Progenitor cell of endocrine pancreas (in vitro differentiated cells): ENCODE measurements around the gene ECI1. TPM values are rescaled to one million over a fixed set of nuclear protein-coding genes. Genes with fewer than 3 reads are reported as not detected.

Experiments
- DNase-seq: peaks from one replicate; pipeline ENCODE4 v3.0.0; 2021; ENCODE audit warnings: low spot score; ENCODE audit not compliant: unreplicated experiment
- H3K27ac Mint-ChIP-seq: 2 replicates; pipeline ENCODE4 v1.8.0; 2021; ENCODE audit warnings: mild to moderate bottlenecking, moderate library complexity, mixed read lengths
- H3K27me3 Mint-ChIP-seq: 2 replicates; pipeline ENCODE4 v1.8.0; 2021; ENCODE audit warnings: mixed read lengths
- H3K36me3 Mint-ChIP-seq: 2 replicates; pipeline ENCODE4 v1.8.0; 2022; ENCODE audit warnings: mixed read lengths; ENCODE audit not compliant: insufficient read depth
- H3K4me1 Mint-ChIP-seq: 2 replicates; pipeline ENCODE4 v1.8.0; 2021; ENCODE audit warnings: low read depth, mixed read lengths
- H3K4me3 Mint-ChIP-seq: 2 replicates; pipeline ENCODE4 v1.8.0; 2021; ENCODE audit warnings: low read depth, mild to moderate bottlenecking, moderate library complexity, mixed read lengths
- H3K9me3 Mint-ChIP-seq: 2 replicates; pipeline ENCODE4 v1.8.0; 2021; ENCODE audit warnings: low read depth, mixed read lengths
- CTCF ChIP-seq: fragments of 200-600 bp; sonication (generic); IDR thresholded peaks from one replicate; pipeline ENCODE4 v1.5.0; 2021; ENCODE audit warnings: antibody characterized with exemption, mild to moderate bottlenecking; ENCODE audit not compliant: unreplicated experiment
- total RNA-seq: library from RNA; stranded (reverse); gene quantifications from 2 replicates; pipeline ENCODE4 v1.2.1, GENCODE V29; 2021

Gene ECI1
- total RNA-seq, 1 donor from 2014 or later: 72.6 TPM

GRCh38 chr16:2287916-2288547 is 36.6 kb upstream of the ECI1 start:
- TF ChIP-seq CTCF: no peak
- Mint-ChIP-seq H3K36me3 (no peaks in the 10 kb centered on the region), H3K4me1 (no peaks in the 10 kb centered on the region), H3K9me3 (no peaks in the 10 kb centered on the region), H3K4me3 (no peak overlapping the region), H3K27ac (no peak overlapping the region), H3K27me3 (peaks cover 4% of the 10 kb centered on the region)
- DNase-seq: no peak

- H3K4me1 Mint-ChIP-seq: no peaks in the 10 kb centered on the region
- H3K27me3 Mint-ChIP-seq: peaks cover 4% of the 10 kb centered on the region
- no peak overlapping the region for H3K27ac Mint-ChIP-seq
- no peak for DNase-seq
- no peak overlapping the region for H3K4me3 Mint-ChIP-seq
- no peaks in the 10 kb centered on the region for H3K9me3 Mint-ChIP-seq
- no peaks in the 10 kb centered on the region for H3K36me3 Mint-ChIP-seq
- TF ChIP-seq CTCF: no peak
Observed at GRCh38 chr16:2286550-2286949, 35.2 kb upstream of the ECI1 start.

GRCh38 chr16:2285731-2286191 is 34.4 kb upstream of the ECI1 start:
- Mint-ChIP-seq H3K36me3 (no peaks in the 10 kb centered on the region), H3K27me3 (peaks cover 4% of the 10 kb centered on the region), H3K4me3 (no peak overlapping the region), H3K4me1 (no peaks in the 10 kb centered on the region), H3K9me3 (no peaks in the 10 kb centered on the region), H3K27ac (no peak overlapping the region)
- no peak for DNase-seq
- TF ChIP-seq CTCF: no peak

GRCh38 chr16:2284797-2285576 is 33.6 kb upstream of the ECI1 start:
- Mint-ChIP-seq H3K27ac (no peak overlapping the region), H3K36me3 (no peaks in the 10 kb centered on the region), H3K9me3 (no peaks in the 10 kb centered on the region), H3K4me3 (no peak overlapping the region), H3K27me3 (peaks cover 6% of the 10 kb centered on the region), H3K4me1 (no peaks in the 10 kb centered on the region)
- TF ChIP-seq CTCF: no peak
- DNase-seq: no peak

- Mint-ChIP-seq H3K36me3 (no peaks in the 10 kb centered on the region), H3K4me3 (no peak overlapping the region), H3K4me1 (no peaks in the 10 kb centered on the region), H3K9me3 (no peaks in the 10 kb centered on the region), H3K27ac (peak overlapping the region; percentile 82), H3K27me3 (peaks cover 8% of the 10 kb centered on the region)
- no peak for TF ChIP-seq CTCF
- no peak for DNase-seq
Observed at GRCh38 chr16:2284001-2284770, 32.8 kb upstream of the ECI1 start.
